ENCODE results near the gene OR51E2.

DNA sequence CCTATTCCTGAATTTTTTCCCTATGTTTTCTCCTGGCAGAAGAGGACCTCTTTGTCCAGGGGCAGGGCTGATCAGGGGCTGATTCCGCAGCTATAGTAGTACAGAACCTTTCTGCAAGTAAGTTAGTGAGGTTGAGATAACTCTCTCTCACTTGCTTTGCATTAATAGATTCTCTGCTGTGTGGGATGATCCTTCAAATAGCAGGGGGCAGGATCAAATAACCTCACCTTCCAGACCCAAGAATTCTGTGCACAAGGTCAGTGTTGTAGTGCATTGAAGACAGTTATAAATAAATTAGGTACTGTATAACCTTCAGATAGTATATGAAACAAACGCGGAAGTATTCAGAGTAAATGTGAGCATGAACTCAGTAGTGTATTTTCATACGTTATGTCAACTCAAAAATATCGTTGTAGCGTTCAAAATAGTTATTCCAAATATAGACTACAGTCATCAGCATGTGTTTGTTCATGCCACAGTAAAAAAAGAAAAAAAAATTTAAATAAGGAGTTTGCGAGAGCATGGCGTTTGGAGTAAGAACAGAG is 7.2 kb upstream of the OR51E2 start:
- no peak for TF ChIP-seq CTCF (IDR thresholded peaks at IDR 0.05)
- TF ChIP-seq POLR2AphosphoS5 (IDR thresholded peaks at IDR 0.05), result no peak

All from breast epithelium (tissue), 3 donors.